ENCODE data around the gene AADAT. TPM values are rescaled to one million over a fixed set of nuclear protein-coding genes. Genes with fewer than 3 reads are reported as not detected.

AADAT gene
- total and polyA plus RNA-seq, 2 of the 4 experiments (the other 2 are of a cell fraction), result 4.7 to 6.9 TPM

DNA sequence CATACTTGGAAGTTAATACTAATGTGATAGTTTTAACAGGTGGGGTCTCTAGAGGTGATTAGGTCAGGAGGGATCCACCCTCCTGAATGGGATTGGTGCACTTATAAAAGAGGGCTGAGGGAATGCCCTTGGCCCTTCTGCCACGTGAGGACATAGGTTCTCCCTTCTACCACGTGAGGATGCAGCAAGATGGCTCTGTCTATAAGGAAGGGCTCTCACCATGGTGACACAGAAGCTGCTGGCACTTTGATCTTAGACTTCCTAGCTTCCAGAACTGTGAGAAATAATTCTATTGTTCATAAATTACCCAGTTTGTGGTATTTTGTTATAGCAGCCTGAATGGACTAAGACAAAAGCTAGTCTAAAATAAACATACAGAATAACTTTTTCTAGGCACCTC, 1.0 kb downstream of the AADAT start:
- Histone ChIP-seq H3K4me3 (ENCODE audit: insufficient read depth, low read depth, low read length) (peak overlapping the region; percentile 67), H4K5ac (ENCODE audit: low read depth, low read length) (no peak overlapping the region), H3K23ac (ENCODE audit: low read depth, low read length) (0 out of 2 replicates have a peak overlapping the region, but pooled peaks have one; percentile 97), H3K4me2 (ENCODE audit: low read depth, low read length) (peak overlapping the region; percentile 91), H3K9ac (ENCODE audit: low read depth, low read length) (0 out of 2 replicates have a peak overlapping the region, but pooled peaks have one; percentile 60), H3K18ac (ENCODE audit: low read depth, low read length) (no peak overlapping the region), H3K36me3 (ENCODE audit: control insufficient read depth, insufficient read depth, low read length) (peaks cover 1% of the 10 kb centered on the region; the same call in 1 of the 2 replicates), H2AFZ (replicated peaks; ENCODE audit: low read length, poor library complexity) (peak overlapping the region; percentile 53), H3K27ac (ENCODE audit: insufficient read depth, low read length) (no peak overlapping the region), H2BK120ac (ENCODE audit: low read depth, low read length) (no peak overlapping the region), H2BK20ac (ENCODE audit: low read depth, low read length) (no peak overlapping the region), H3K4ac (ENCODE audit: low read depth, low read length) (no peak overlapping the region; the same call in 1 of the 2 replicates), H4K8ac (ENCODE audit: low read depth in 2 of 2, low read length in 2 of 2) (peak overlapping the region in 1 of 2 experiments; percentile 55; a peak in 1 of 4 replicates), H2AK9ac (replicated peaks; ENCODE audit: low read depth, low read length, poor library complexity) (peak overlapping the region; percentile 48), H2BK15ac (ENCODE audit: low read depth, low read length) (no peak overlapping the region), H3K27me3 (ENCODE audit: control insufficient read depth, insufficient read depth, low read length) (no peaks in the 10 kb centered on the region), H4K20me1 (ENCODE audit: insufficient read depth, low read length) (no peaks in the 10 kb centered on the region), H3K4me1 (ENCODE audit: control insufficient read depth, insufficient read depth, low read length) (no peaks in the 10 kb centered on the region), H3K79me1 (ENCODE audit: low read depth in 1 of 2, low read length in 2 of 2) (peaks cover 0 to 12% of the 10 kb centered on the region in 2 experiments; a peak in 1 of 4 replicates), H3K14ac (replicated peaks; ENCODE audit: low read depth, low read length) (peak overlapping the region; percentile 95), H3K56ac (ENCODE audit: extremely low read depth, insufficient read depth, low read length) (0 out of 2 replicates have a peak overlapping the region, but pooled peaks have one; percentile 16), H2AK5ac (ENCODE audit: low read depth, low read length) (no peak overlapping the region), H4K91ac (ENCODE audit: insufficient read depth, low read depth, low read length) (no peak overlapping the region), H3K9me3 (ENCODE audit: control insufficient read depth, insufficient read depth, low read length) (no peaks in the 10 kb centered on the region), H3K9me1 (ENCODE audit: insufficient read depth, low read length) (no peaks in the 10 kb centered on the region; the same call in 1 of the 2 replicates), H2BK5ac (ENCODE audit: low read depth, low read length, poor library complexity, severe bottlenecking) (no peak overlapping the region)
- TF ChIP-seq, protein P1, sequence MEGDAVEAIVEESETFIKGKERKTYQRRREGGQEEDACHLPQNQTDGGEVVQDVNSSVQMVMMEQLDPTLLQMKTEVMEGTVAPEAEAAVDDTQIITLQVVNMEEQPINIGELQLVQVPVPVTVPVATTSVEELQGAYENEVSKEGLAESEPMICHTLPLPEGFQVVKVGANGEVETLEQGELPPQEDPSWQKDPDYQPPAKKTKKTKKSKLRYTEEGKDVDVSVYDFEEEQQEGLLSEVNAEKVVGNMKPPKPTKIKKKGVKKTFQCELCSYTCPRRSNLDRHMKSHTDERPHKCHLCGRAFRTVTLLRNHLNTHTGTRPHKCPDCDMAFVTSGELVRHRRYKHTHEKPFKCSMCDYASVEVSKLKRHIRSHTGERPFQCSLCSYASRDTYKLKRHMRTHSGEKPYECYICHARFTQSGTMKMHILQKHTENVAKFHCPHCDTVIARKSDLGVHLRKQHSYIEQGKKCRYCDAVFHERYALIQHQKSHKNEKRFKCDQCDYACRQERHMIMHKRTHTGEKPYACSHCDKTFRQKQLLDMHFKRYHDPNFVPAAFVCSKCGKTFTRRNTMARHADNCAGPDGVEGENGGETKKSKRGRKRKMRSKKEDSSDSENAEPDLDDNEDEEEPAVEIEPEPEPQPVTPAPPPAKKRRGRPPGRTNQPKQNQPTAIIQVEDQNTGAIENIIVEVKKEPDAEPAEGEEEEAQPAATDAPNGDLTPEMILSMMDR (conservative IDR thresholded peaks at IDR 0.05; ENCODE audit: low read depth, low read length), result no peak
- TF ChIP-seq CHD1 (IDR thresholded peaks at IDR 0.05; ENCODE audit: low read depth, low read length) (no peak), CEBPB (IDR thresholded peaks at IDR 0.05; ENCODE audit: low read depth, low read length) (no peak), NFE2L2 (IDR thresholded peaks at IDR 0.05; ENCODE audit: low read depth, low read length) (no peak), FOS (IDR thresholded peaks at IDR 0.05; ENCODE audit: low read depth, low read length) (no peak), RFX5 (IDR thresholded peaks at IDR 0.05; ENCODE audit: low read depth, low read length) (no peak), RCOR1 (IDR thresholded peaks at IDR 0.05; ENCODE audit: insufficient replicate concordance, low read length) (no peak), MAFK (IDR thresholded peaks at IDR 0.05; ENCODE audit: low read depth, low read length) (no peak), POLR2A (IDR thresholded peaks at IDR 0.05; ENCODE audit: low read depth, low read length) (no peak), MAZ (IDR thresholded peaks at IDR 0.05; ENCODE audit: borderline replicate concordance, low read depth, low read length) (no peak), RAD21 (IDR thresholded peaks at IDR 0.05; ENCODE audit: low read length) (no peak), BHLHE40 (IDR thresholded peaks at IDR 0.05; ENCODE audit: low read depth, low read length) (no peak), SMC3 (IDR thresholded peaks at IDR 0.05; ENCODE audit: low read depth, low read length) (no peak), MXI1 (IDR thresholded peaks at IDR 0.05; ENCODE audit: borderline replicate concordance, low read depth, low read length) (no peak)
- TF ChIP-seq, protein P2, sequence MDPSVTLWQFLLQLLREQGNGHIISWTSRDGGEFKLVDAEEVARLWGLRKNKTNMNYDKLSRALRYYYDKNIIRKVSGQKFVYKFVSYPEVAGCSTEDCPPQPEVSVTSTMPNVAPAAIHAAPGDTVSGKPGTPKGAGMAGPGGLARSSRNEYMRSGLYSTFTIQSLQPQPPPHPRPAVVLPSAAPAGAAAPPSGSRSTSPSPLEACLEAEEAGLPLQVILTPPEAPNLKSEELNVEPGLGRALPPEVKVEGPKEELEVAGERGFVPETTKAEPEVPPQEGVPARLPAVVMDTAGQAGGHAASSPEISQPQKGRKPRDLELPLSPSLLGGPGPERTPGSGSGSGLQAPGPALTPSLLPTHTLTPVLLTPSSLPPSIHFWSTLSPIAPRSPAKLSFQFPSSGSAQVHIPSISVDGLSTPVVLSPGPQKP (IDR thresholded peaks at IDR 0.05; ENCODE audit: borderline replicate concordance, low read depth, low read length), result no peak
- TF ChIP-seq, protein P3, sequence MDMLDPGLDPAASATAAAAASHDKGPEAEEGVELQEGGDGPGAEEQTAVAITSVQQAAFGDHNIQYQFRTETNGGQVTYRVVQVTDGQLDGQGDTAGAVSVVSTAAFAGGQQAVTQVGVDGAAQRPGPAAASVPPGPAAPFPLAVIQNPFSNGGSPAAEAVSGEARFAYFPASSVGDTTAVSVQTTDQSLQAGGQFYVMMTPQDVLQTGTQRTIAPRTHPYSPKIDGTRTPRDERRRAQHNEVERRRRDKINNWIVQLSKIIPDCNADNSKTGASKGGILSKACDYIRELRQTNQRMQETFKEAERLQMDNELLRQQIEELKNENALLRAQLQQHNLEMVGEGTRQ (IDR thresholded peaks at IDR 0.05; ENCODE audit: low read depth, low read length), result no peak
- intact Hi-C loops (cut with micrococcal nuclease) (loop anchor here (5.0 kb wide), 1 partner anchor 476 kb away; the partner anchor contains the start of gene NEK1), in situ Hi-C loops (cut with MboI; ENCODE audit: low sequenced_read_pairs) (no loop called here), dilution Hi-C loops (cut with HindIII; ENCODE audit: low sequenced_read_pairs, unreplicated experiment) (no loop called here)
- POLR2A ChIA-PET (ENCODE audit: unreplicated experiment), result no interaction called here
- CTCF ChIA-PET, result no interaction called here
- no peak for DNase-seq
- no CpG with 5 or more reads among the region's 2 CpGs for WGBS, 2 experiments (ENCODE audit: extremely low coverage in 2 of 2, insufficient read length in 1 of 2)
- ATAC-seq (ENCODE audit: low read depth), result no peak
- no TSS peak for BruUV-seq (replicated peaks)

Measured in IMR-90 (cell line).